HepG2 (cell line): ENCODE measurements around the gene TBCCD1. TPM values are rescaled to one million over a fixed set of nuclear protein-coding genes. Genes with fewer than 3 reads are reported as not detected.

Source experiments
- ARID2 ChIP-seq: sonication (generic); formaldehyde crosslinking; IDR thresholded peaks from 2 replicates; pipeline ENCODE4 v1.8.1; 2022; ENCODE audit warnings: mild to moderate bottlenecking, missing genetic modification reagents, borderline replicate concordance
- CSRNP1 ChIP-seq: sonication (generic); formaldehyde crosslinking; IDR thresholded peaks from 2 replicates; pipeline ENCODE4 v1.8.1; 2023; ENCODE audit warnings: mild to moderate bottlenecking, missing genetic modification reagents
- EHMT2 ChIP-seq: fragments of 200-600 bp; sonication (generic); IDR thresholded peaks from 2 replicates; pipeline ENCODE4 v1.7.0; 2017; ENCODE audit warnings: antibody characterized with exemption, low read depth, low read length, borderline replicate concordance
- ETV5 ChIP-seq: IDR thresholded peaks from 2 replicates; pipeline ENCODE4 v1.6.1; 2018; ENCODE audit warnings: missing biosample characterization, missing genetic modification reagents, inconsistent platforms, borderline replicate concordance
- FOSL2 ChIP-seq: sonication (generic); formaldehyde crosslinking; IDR thresholded peaks from 2 replicates; pipeline ENCODE4 v1.4.0; 2020; ENCODE audit warnings: missing genetic modification reagents
- GPBP1L1 ChIP-seq: sonication (generic); formaldehyde crosslinking; IDR thresholded peaks from 2 replicates; pipeline ENCODE4 v1.5.0; 2020; ENCODE audit warnings: mild to moderate bottlenecking, missing genetic modification reagents
- GTF2F1 ChIP-seq: fragments of 150-350 bp; IDR thresholded peaks from 2 replicates; pipeline ENCODE4 v1.6.1; 2014; ENCODE audit warnings: low read length
- KDM5B ChIP-seq: sonication (generic); formaldehyde crosslinking; IDR thresholded peaks from 2 replicates; pipeline ENCODE4 v1.4.0; 2020; ENCODE audit warnings: missing genetic modification reagents, mild to moderate bottlenecking, borderline replicate concordance
- KLF15 ChIP-seq: sonication (generic); formaldehyde crosslinking; IDR thresholded peaks from 2 replicates; pipeline ENCODE4 v1.8.1; 2023; ENCODE audit warnings: borderline replicate concordance, mild to moderate bottlenecking, inconsistent platforms, missing genetic modification reagents, mixed read lengths
- KLF6 ChIP-seq: IDR thresholded peaks from 2 replicates; pipeline ENCODE4 v1.8.0; 2016; ENCODE audit warnings: missing biosample characterization, missing genetic modification reagents
- MED13 ChIP-seq: sonication (generic); formaldehyde crosslinking; IDR thresholded peaks from 2 replicates; pipeline ENCODE4 v1.5.0; 2020; ENCODE audit warnings: missing genetic modification reagents
- MXD1 ChIP-seq: sonication (generic); formaldehyde crosslinking; IDR thresholded peaks from 2 replicates; pipeline ENCODE4 v1.4.0; 2020; ENCODE audit warnings: mild to moderate bottlenecking, missing genetic modification reagents
- NCOA2 ChIP-seq: sonication (generic); formaldehyde crosslinking; IDR thresholded peaks from 2 replicates; pipeline ENCODE4 v1.8.0; 2022; ENCODE audit warnings: inconsistent platforms
- THYN1 ChIP-seq: sonication (generic); formaldehyde crosslinking; IDR thresholded peaks from 2 replicates; pipeline ENCODE4 v1.8.1; 2023; ENCODE audit warnings: low read depth, mild to moderate bottlenecking, moderate library complexity, missing genetic modification reagents, borderline replicate concordance
- ZBTB46 ChIP-seq: sonication (generic); formaldehyde crosslinking; IDR thresholded peaks from 2 replicates; pipeline ENCODE4 v1.4.0; 2020; ENCODE audit warnings: mild to moderate bottlenecking, missing genetic modification reagents, borderline replicate concordance
- ZFP1 ChIP-seq: IDR thresholded peaks from 2 replicates; pipeline ENCODE4 v1.6.1; 2016
- ZNF234 ChIP-seq: sonication (generic); formaldehyde crosslinking; conservative IDR thresholded peaks from 2 replicates; pipeline ENCODE4 v1.5.1; 2020; ENCODE audit warnings: mild to moderate bottlenecking, missing genetic modification reagents
- ZNF660 ChIP-seq: sonication (generic); formaldehyde crosslinking; IDR thresholded peaks from 2 replicates; pipeline ENCODE4 v1.5.1; 2020; ENCODE audit warnings: mild to moderate bottlenecking, low read depth, missing genetic modification reagents, borderline replicate concordance
- ZNF687 ChIP-seq: sonication (generic); formaldehyde crosslinking; IDR thresholded peaks from 2 replicates; pipeline ENCODE4 v1.5.1; 2020; ENCODE audit warnings: mild to moderate bottlenecking, missing genetic modification reagents, moderate library complexity
- ZNF761 ChIP-seq: sonication (generic); formaldehyde crosslinking; conservative IDR thresholded peaks from 2 replicates; pipeline ENCODE4 v1.4.0; 2020; ENCODE audit warnings: mild to moderate bottlenecking, missing genetic modification reagents
- polyA plus RNA-seq, 8 experiments: library from polyadenylated mRNA; depleted of rRNA in 3 of 8; stranded (reverse) in 7 of 8; unstranded in 1 of 8; fragments of >200 nt; fragmentation: Illumina TruSeq in 4 of 8; extraction: Trizol in 4 of 8; gene quantifications; 2 replicates each; pipeline versions ENCODE4 v1.2.1 to v1.2.3, GENCODE V29; 2011 to 2016; ENCODE audit warnings: low read depth in 4 of 8, missing spikeins in 1 of 8, mixed read lengths in 1 of 8; ENCODE audit not compliant: insufficient read depth in 1 of 8
- total RNA-seq, 5 experiments: library from RNA; depleted of rRNA; stranded (reverse); fragments of >200 nt; fragmentation: Illumina TruSeq; extraction: Trizol; gene quantifications; 2 replicates each; pipeline ENCODE4 v1.2.3, GENCODE V29; 2016; ENCODE audit warnings: low read depth in 1 of 5

Gene TBCCD1
- total and polyA plus RNA-seq, 2 of the 13 experiments (the other 11 are each of a cell fraction or from before 2014, with no cell fraction given), result 13.6 to 16.2 TPM

- peak; percentile 55; the same call in 1 of the 2 replicates for TF ChIP-seq ZNF687 (CRISPR knock-in tag)
- TF ChIP-seq MED13 (CRISPR knock-in tag), result no peak
- no peak; the same call in 1 of the 2 replicates for TF ChIP-seq KDM5B (CRISPR knock-in tag)
- no peak for TF ChIP-seq ZNF761 (CRISPR knock-in tag)
- TF ChIP-seq ZNF234 (CRISPR knock-in tag), result no peak
- no peak for TF ChIP-seq GTF2F1
- no peak for TF ChIP-seq GPBP1L1
- TF ChIP-seq ZBTB46 (CRISPR knock-in tag), result no peak
- TF ChIP-seq ZFP1, result no peak
- no peak for TF ChIP-seq MXD1 (CRISPR knock-in tag)
- TF ChIP-seq NCOA2 (CRISPR knock-in tag), result no peak
- no peak for TF ChIP-seq THYN1 (CRISPR knock-in tag)
- no peak for TF ChIP-seq CSRNP1 (CRISPR knock-in tag)
- 0 out of 2 replicates have a peak, but pooled peaks have one; percentile 25 for TF ChIP-seq ETV5 (CRISPR knock-in tag)
- no peak for TF ChIP-seq EHMT2
- TF ChIP-seq FOSL2 (CRISPR knock-in tag), result peak; percentile 37; the same call in 1 of the 2 replicates
- TF ChIP-seq ZNF660 (CRISPR knock-in tag), result no peak
- no peak for TF ChIP-seq KLF15 (CRISPR knock-in tag)
- no peak for TF ChIP-seq KLF6 (CRISPR knock-in tag)
- no peak for TF ChIP-seq ARID2 (CRISPR knock-in tag)
Measured at GRCh38 chr3:186598108-186598784, 31.1 kb upstream of the TBCCD1 start (continued).
